ENCODE measurements around the gene ECHS1. TPM values are rescaled to one million over a fixed set of nuclear protein-coding genes. Genes with fewer than 3 reads are reported as not detected.
A peak's percentile ranks its signal among the peaks of the same experiment; 100 is the strongest.
"Not testable (repeated sequence)": the region's sequence is repeated elsewhere in the genome, so short reads cannot be mapped to it uniquely, and the experiment has no call there.

Gene ECHS1
- total RNA-seq, 2 experiments from 2014 or later: 45.8 to 48.7 TPM

GRCh38 chr10:133372507-133372906 is 647 bp downstream of the ECHS1 start:
- H3K9me3 Mint-ChIP-seq: no peaks in the 10 kb centered on the region

GRCh38 chr10:133370030-133370786 is 2.9 kb downstream of the ECHS1 start:
- Mint-ChIP-seq H3K4me1 (ENCODE audit: low read depth) (peaks cover 10% of the 10 kb centered on the region), H3K27me3 (ENCODE audit: low read depth) (no peaks in the 10 kb centered on the region), H3K27ac (no peak overlapping the region), H3K9me3 (no peaks in the 10 kb centered on the region), H3K4me3 (no peak overlapping the region), H3K36me3 (ENCODE audit: low read depth) (peaks cover 2% of the 10 kb centered on the region)
- no peak for DNase-seq
- intact Hi-C loops (cut with micrococcal nuclease): loop anchor here (5.0 kb wide), 1 partner anchor 43 kb away; no protein-coding TSS in a partner anchor
- CTCF ChIA-PET: interaction anchor here (0.9 kb wide), 1 partner anchor 40 kb away, joined by 4 read pairs; no protein-coding TSS in a partner anchor

More at GRCh38 chr10:133372507-133372906, 647 bp downstream of the ECHS1 start:
- H3K4me1 Mint-ChIP-seq (ENCODE audit: low read depth): peaks cover 10% of the 10 kb centered on the region
- DNase-seq: no peak
- intact Hi-C loops (cut with micrococcal nuclease): loop anchor here (5.0 kb wide), 1 partner anchor 45 kb away; no protein-coding TSS in a partner anchor
- no peak overlapping the region for H3K27ac Mint-ChIP-seq
- no peaks in the 10 kb centered on the region for H3K27me3 Mint-ChIP-seq (ENCODE audit: low read depth)
- H3K4me3 Mint-ChIP-seq: peak overlapping the region; percentile 71
- H3K36me3 Mint-ChIP-seq (ENCODE audit: low read depth): peaks cover 2% of the 10 kb centered on the region
- CTCF ChIA-PET: no interaction called here

GRCh38 chr10:133368153-133368552 is 5.0 kb downstream of the ECHS1 start:
- Mint-ChIP-seq H3K27ac (no peak overlapping the region), H3K36me3 (ENCODE audit: low read depth) (peaks cover 2% of the 10 kb centered on the region), H3K9me3 (no peaks in the 10 kb centered on the region), H3K27me3 (ENCODE audit: low read depth) (no peaks in the 10 kb centered on the region), H3K4me1 (ENCODE audit: low read depth) (peaks cover 8% of the 10 kb centered on the region), H3K4me3 (no peak overlapping the region)
- DNase-seq: no peak
- CTCF ChIA-PET: interaction anchor here (1.1 kb wide), 1 partner anchor 39 kb away, joined by 3 read pairs; no protein-coding TSS in a partner anchor
- intact Hi-C loops (cut with micrococcal nuclease): no loop called here

- H3K27me3 Mint-ChIP-seq (ENCODE audit: low read depth); DNase-seq; H3K36me3 Mint-ChIP-seq (ENCODE audit: low read depth); H3K4me1 Mint-ChIP-seq (ENCODE audit: low read depth); intact Hi-C loops (cut with micrococcal nuclease); H3K9me3 Mint-ChIP-seq; H3K27ac Mint-ChIP-seq; H3K4me3 Mint-ChIP-seq: not testable (repeated sequence)
- CTCF ChIA-PET: interaction anchor here (1.1 kb wide), 1 partner anchor 38 kb away, joined by 3 read pairs; no protein-coding TSS in a partner anchor
Measured at GRCh38 chr10:133367461-133367860, 5.7 kb downstream of the ECHS1 start.

GRCh38 chr10:133366751-133367150 is 6.4 kb downstream of the ECHS1 start:
- Mint-ChIP-seq H3K36me3 (ENCODE audit: low read depth) (peaks cover 5% of the 10 kb centered on the region), H3K27me3 (ENCODE audit: low read depth) (no peaks in the 10 kb centered on the region), H3K27ac (no peak overlapping the region), H3K4me3 (no peak overlapping the region), H3K4me1 (ENCODE audit: low read depth) (peaks cover 4% of the 10 kb centered on the region), H3K9me3 (no peaks in the 10 kb centered on the region)
- CTCF ChIA-PET: no interaction called here
- intact Hi-C loops (cut with micrococcal nuclease): no loop called here
- no peak for DNase-seq

GRCh38 chr10:133366130-133366478 is 7.0 kb downstream of the ECHS1 start:
- no peak overlapping the region for H3K27ac Mint-ChIP-seq
- H3K36me3 Mint-ChIP-seq (ENCODE audit: low read depth): peaks cover 5% of the 10 kb centered on the region
- peaks cover 4% of the 10 kb centered on the region for H3K4me1 Mint-ChIP-seq (ENCODE audit: low read depth)
- H3K27me3 Mint-ChIP-seq (ENCODE audit: low read depth): no peaks in the 10 kb centered on the region
- intact Hi-C loops (cut with micrococcal nuclease): no loop called here
- DNase-seq: no peak
- H3K4me3 Mint-ChIP-seq: no peak overlapping the region
- CTCF ChIA-PET: no interaction called here
- no peaks in the 10 kb centered on the region for H3K9me3 Mint-ChIP-seq

- no peaks in the 10 kb centered on the region for H3K9me3 Mint-ChIP-seq
- H3K4me3 Mint-ChIP-seq: no peak overlapping the region
- CTCF ChIA-PET: no interaction called here
- intact Hi-C loops (cut with micrococcal nuclease): no loop called here
- H3K4me1 Mint-ChIP-seq (ENCODE audit: low read depth): peaks cover 4% of the 10 kb centered on the region
- H3K27ac Mint-ChIP-seq: no peak overlapping the region
- H3K27me3 Mint-ChIP-seq (ENCODE audit: low read depth): no peaks in the 10 kb centered on the region
- no peak for DNase-seq
- peaks cover 5% of the 10 kb centered on the region for H3K36me3 Mint-ChIP-seq (ENCODE audit: low read depth)
Measured at GRCh38 chr10:133365461-133366129, 7.6 kb downstream of the ECHS1 start.

GRCh38 chr10:133364645-133365431 is 8.3 kb downstream of the ECHS1 start:
- Mint-ChIP-seq H3K9me3 (no peaks in the 10 kb centered on the region), H3K27ac (no peak overlapping the region), H3K4me1 (ENCODE audit: low read depth) (peaks cover 4% of the 10 kb centered on the region), H3K27me3 (ENCODE audit: low read depth) (no peaks in the 10 kb centered on the region), H3K36me3 (ENCODE audit: low read depth) (peaks cover 5% of the 10 kb centered on the region), H3K4me3 (no peak overlapping the region)
- DNase-seq: no peak
- CTCF ChIA-PET: no interaction called here
- intact Hi-C loops (cut with micrococcal nuclease): no loop called here

- no peaks in the 10 kb centered on the region for H3K9me3 Mint-ChIP-seq
- CTCF ChIA-PET: no interaction called here
- intact Hi-C loops (cut with micrococcal nuclease): no loop called here
- H3K4me3 Mint-ChIP-seq: no peak overlapping the region
- H3K36me3 Mint-ChIP-seq (ENCODE audit: low read depth): peaks cover 4% of the 10 kb centered on the region
- no peak for DNase-seq
- no peaks in the 10 kb centered on the region for H3K4me1 Mint-ChIP-seq (ENCODE audit: low read depth)
- H3K27me3 Mint-ChIP-seq (ENCODE audit: low read depth): no peaks in the 10 kb centered on the region
- no peak overlapping the region for H3K27ac Mint-ChIP-seq
Measured at GRCh38 chr10:133362846-133363245, 10.3 kb downstream of the ECHS1 start.

GRCh38 chr10:133361773-133362441 is 11.2 kb downstream of the ECHS1 start:
- Mint-ChIP-seq H3K36me3 (ENCODE audit: low read depth) (peaks cover 3% of the 10 kb centered on the region), H3K4me3 (no peak overlapping the region), H3K9me3 (no peaks in the 10 kb centered on the region), H3K4me1 (ENCODE audit: low read depth) (no peaks in the 10 kb centered on the region), H3K27me3 (ENCODE audit: low read depth) (no peaks in the 10 kb centered on the region), H3K27ac (no peak overlapping the region)
- no peak for DNase-seq
- CTCF ChIA-PET: interaction anchor here (0.9 to 1.2 kb wide), 2 partner anchors 33 to 43 kb away, joined by 3 to 4 read pairs; no protein-coding TSS in a partner anchor
- intact Hi-C loops (cut with micrococcal nuclease): no loop called here

- Mint-ChIP-seq H3K9me3 (no peaks in the 10 kb centered on the region), H3K27ac (no peak overlapping the region), H3K36me3 (ENCODE audit: low read depth) (peaks cover 4% of the 10 kb centered on the region), H3K4me3 (no peak overlapping the region), H3K27me3 (ENCODE audit: low read depth) (no peaks in the 10 kb centered on the region), H3K4me1 (ENCODE audit: low read depth) (peaks cover under 1% of the 10 kb centered on the region)
- intact Hi-C loops (cut with micrococcal nuclease): no loop called here
- no peak for DNase-seq
- CTCF ChIA-PET: interaction anchor here (0.9 to 1.2 kb wide), 2 partner anchors 32 to 42 kb away, joined by 3 to 4 read pairs; no protein-coding TSS in a partner anchor
Measured at GRCh38 chr10:133361227-133361626, 11.9 kb downstream of the ECHS1 start.

All from activated naive CD4-positive, alpha-beta T cell treated with anti-CD3 and anti-CD28 coated beads for 36 hours (primary cell).